AG04450 (cell line): Measurements from ENCODE around the gene ABL1. TPM values are rescaled to one million over a fixed set of nuclear protein-coding genes. Genes with fewer than 3 reads are reported as not detected.

ENCODE experiments used
- CTCF ChIA-PET: fragments of 300-600, 350-600 bp; formaldehyde crosslinking; extraction: SDS; loops from one replicate; lab custom pipeline; 2022; ENCODE audit warnings: antibody characterized with exemption, inconsistent platforms; lab: Charles Lee
- POLR2A ChIA-PET: fragments of 350-600 bp; formaldehyde crosslinking; extraction: SDS; loops from one replicate; lab custom pipeline; 2021; ENCODE audit warnings: antibody characterized with exemption, inconsistent platforms; lab: Yijun Ruan, JAX
- DNase-seq: peaks from one replicate; pipeline ENCODE4 v3.0.0-alpha.2; 2011; ENCODE audit warnings: low read depth, low spot score
- H3K27ac ChIP-seq: one replicate; pipeline ENCODE4 v1.5.1; 2012; ENCODE audit warnings: low read depth, low read length, control low read depth
- H3K27me3 ChIP-seq: one replicate; pipeline ENCODE4 v1.6.0; 2012; ENCODE audit warnings: low read length; ENCODE audit not compliant: control insufficient read depth, insufficient read depth
- H3K4me3 ChIP-seq: 2 replicates; pipeline ENCODE4 v1.5.1; 2011; ENCODE audit warnings: mild to moderate bottlenecking, low read depth, low read length, control low read depth
- H3K9me3 ChIP-seq: 2 replicates; pipeline ENCODE4 v1.5.1; 2012; ENCODE audit warnings: low read length; ENCODE audit not compliant: control insufficient read depth, insufficient read depth
- CTCF ChIP-seq: IDR thresholded peaks from 2 replicates; pipeline ENCODE4 v1.5.1; 2011; ENCODE audit warnings: low read depth, low read length, control low read depth, inconsistent platforms
- polyA plus RNA-seq: library from polyadenylated mRNA; depleted of rRNA; stranded (reverse); fragments of >200 nt; gene quantifications from 2 replicates; pipeline ENCODE4 v1.2.3, GENCODE V29; 2011

The ABL1 gene
- polyA plus RNA-seq, 1 experiment, result 37.5 TPM

GRCh38 chr9:130857864-130858738 lies 23.0 kb downstream of the ABL1 start:
- ChIA-PET CTCF (interaction anchor here (0.8 to 2.4 kb wide), 7 partner anchors 9 to 188 kb away, joined by 3 to 22 read pairs (median 11); no protein-coding TSS in a partner anchor), POLR2A (interaction anchor here (0.5 to 1.6 kb wide), 5 partner anchors 12 to 188 kb away, joined by 3 to 6 read pairs (median 3); no protein-coding TSS in a partner anchor)
- no peaks in the 10 kb centered on the region for H3K9me3 ChIP-seq
- peak overlapping the region; percentile 94 for H3K27ac ChIP-seq
- H3K4me3 ChIP-seq, result 0 out of 2 replicates have a peak overlapping the region, but pooled peaks have one; percentile 7
- H3K27me3 ChIP-seq, result no peaks in the 10 kb centered on the region
- no peak for TF ChIP-seq CTCF
- peak; percentile 82 for DNase-seq

GRCh38 chr9:130858739-130859705 lies 24.0 kb downstream of the ABL1 start:
- Histone ChIP-seq H3K4me3 (no peak overlapping the region), H3K9me3 (no peaks in the 10 kb centered on the region), H3K27ac (peak overlapping the region; percentile 94), H3K27me3 (no peaks in the 10 kb centered on the region)
- no peak for TF ChIP-seq CTCF
- ChIA-PET CTCF (interaction anchor here (0.8 to 2.4 kb wide), 7 partner anchors 8 to 187 kb away, joined by 3 to 22 read pairs (median 11); no protein-coding TSS in a partner anchor), POLR2A (interaction anchor here (0.5 to 1.6 kb wide), 5 partner anchors 13 to 74 kb away, joined by 3 to 6 read pairs (median 4); no protein-coding TSS in a partner anchor)
- no peak for DNase-seq

- POLR2A ChIA-PET, result interaction anchor here (0.5 kb wide), 1 partner anchor 388 kb away, joined by 3 read pairs; no protein-coding TSS in a partner anchor
Observed at GRCh38 chr9:130860458-130861316, 25.6 kb downstream of the ABL1 start.

More at GRCh38 chr9:130860458-130861316, 25.6 kb downstream of the ABL1 start:
- peak overlapping the region; percentile 10; the same call in 1 of the 2 replicates for H3K4me3 ChIP-seq
- no peaks in the 10 kb centered on the region for H3K27me3 ChIP-seq
- TF ChIP-seq CTCF, result peak; percentile 35
- CTCF ChIA-PET, result interaction anchor here (0.6 to 12.0 kb wide), 7 partner anchors 9 to 156 kb away, joined by 3 to 390 read pairs (median 4); no protein-coding TSS in a partner anchor
- H3K9me3 ChIP-seq, result no peaks in the 10 kb centered on the region
- H3K27ac ChIP-seq, result peak overlapping the region; percentile 90
- DNase-seq, result peak; percentile 83
